GM12801 (cell line): ENCODE data around the gene LONP1.

Experiments
- CTCF ChIP-seq: IDR thresholded peaks from one replicate; pipeline ENCODE4 v1.5.1; 2011; ENCODE audit warnings: control low read depth; ENCODE audit not compliant: insufficient read length; ENCODE audit errors: extremely low read depth

Gene LONP1

GRCh38 chr19:5718037-5718578 is 1.8 kb downstream of the LONP1 start:
- TF ChIP-seq CTCF: no peak

- no peak for TF ChIP-seq CTCF
Measured at GRCh38 chr19:5717215-5717935, 2.6 kb downstream of the LONP1 start.

GRCh38 chr19:5714816-5715215 is 5.1 kb downstream of the LONP1 start:
- no peak for TF ChIP-seq CTCF

GRCh38 chr19:5713228-5713627 is 6.7 kb downstream of the LONP1 start:
- TF ChIP-seq CTCF: no peak

GRCh38 chr19:5711713-5712161 is 8.2 kb downstream of the LONP1 start:
- TF ChIP-seq CTCF: no peak

GRCh38 chr19:5711025-5711424 is 8.9 kb downstream of the LONP1 start:
- TF ChIP-seq CTCF: no peak

- no peak for TF ChIP-seq CTCF
Measured at GRCh38 chr19:5707576-5708575, 12.1 kb downstream of the LONP1 start.
